ENCODE results near the gene TMEM156. TPM values are rescaled to one million over a fixed set of nuclear protein-coding genes. Genes with fewer than 3 reads are reported as not detected.
A peak's percentile ranks its signal among the peaks of the same experiment; 100 is the strongest.
"Not testable (repeated sequence)": the region's sequence is repeated elsewhere in the genome, so short reads cannot be mapped to it uniquely, and the experiment has no call there.

Gene TMEM156
- total RNA-seq, 1 donor from 2014 or later, result 29.5 TPM

DNA sequence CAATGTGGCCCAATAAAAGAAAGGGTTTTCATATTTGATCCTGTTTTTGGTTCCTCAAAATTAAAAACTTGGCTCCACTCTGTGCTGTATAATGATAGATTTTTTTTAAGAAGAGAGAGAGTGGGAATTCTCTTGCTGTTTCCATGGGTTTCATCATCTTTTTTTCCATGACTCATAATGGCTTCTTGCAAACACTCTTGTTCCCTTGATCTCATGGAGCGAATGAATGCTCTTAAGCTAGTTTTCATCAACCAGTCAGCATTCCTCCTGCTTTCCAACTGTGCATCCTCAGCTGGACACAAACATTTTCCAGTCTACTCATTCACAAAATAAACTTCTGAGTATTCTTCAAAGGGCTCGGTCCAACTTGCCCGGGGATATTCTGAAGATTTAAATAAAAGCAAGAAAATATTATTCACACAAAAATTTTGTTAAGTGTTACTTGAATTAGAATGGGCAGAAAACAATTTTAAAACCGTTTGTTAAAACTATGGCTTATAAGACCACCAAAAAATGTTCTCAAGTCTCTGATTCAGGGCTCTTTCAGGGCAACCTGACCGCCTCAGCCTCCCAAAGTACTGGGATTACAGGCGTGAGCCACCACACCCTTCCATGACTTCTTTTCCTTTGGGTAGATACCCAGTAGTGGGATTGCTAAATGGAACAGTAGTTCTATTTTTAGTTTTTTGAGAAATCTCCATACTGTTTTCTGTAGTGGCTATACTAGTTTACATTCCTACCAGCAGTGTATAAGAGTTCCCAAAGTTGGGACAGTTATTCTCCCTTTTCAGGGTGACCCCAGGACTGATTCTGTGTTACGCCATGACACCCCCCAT, 64.7 kb downstream of the TMEM156 start:
- intact Hi-C loops (cut with micrococcal nuclease), result loop anchor here (5.0 kb wide), 1 partner anchor 35 kb away; no protein-coding TSS in a partner anchor
- peaks cover 7% of the 10 kb centered on the region for H3K4me1 Mint-ChIP-seq
- DNase-seq (no peak), ATAC-seq (ENCODE audit: low read depth) (no peak)
- POLR2A ChIA-PET, result no interaction called here
- no peak overlapping the region for H3K4me3 Mint-ChIP-seq
- TF ChIP-seq, protein P1, sequence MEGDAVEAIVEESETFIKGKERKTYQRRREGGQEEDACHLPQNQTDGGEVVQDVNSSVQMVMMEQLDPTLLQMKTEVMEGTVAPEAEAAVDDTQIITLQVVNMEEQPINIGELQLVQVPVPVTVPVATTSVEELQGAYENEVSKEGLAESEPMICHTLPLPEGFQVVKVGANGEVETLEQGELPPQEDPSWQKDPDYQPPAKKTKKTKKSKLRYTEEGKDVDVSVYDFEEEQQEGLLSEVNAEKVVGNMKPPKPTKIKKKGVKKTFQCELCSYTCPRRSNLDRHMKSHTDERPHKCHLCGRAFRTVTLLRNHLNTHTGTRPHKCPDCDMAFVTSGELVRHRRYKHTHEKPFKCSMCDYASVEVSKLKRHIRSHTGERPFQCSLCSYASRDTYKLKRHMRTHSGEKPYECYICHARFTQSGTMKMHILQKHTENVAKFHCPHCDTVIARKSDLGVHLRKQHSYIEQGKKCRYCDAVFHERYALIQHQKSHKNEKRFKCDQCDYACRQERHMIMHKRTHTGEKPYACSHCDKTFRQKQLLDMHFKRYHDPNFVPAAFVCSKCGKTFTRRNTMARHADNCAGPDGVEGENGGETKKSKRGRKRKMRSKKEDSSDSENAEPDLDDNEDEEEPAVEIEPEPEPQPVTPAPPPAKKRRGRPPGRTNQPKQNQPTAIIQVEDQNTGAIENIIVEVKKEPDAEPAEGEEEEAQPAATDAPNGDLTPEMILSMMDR (IDR thresholded peaks at IDR 0.05), result no peak
- H3K36me3 Mint-ChIP-seq (ENCODE audit: low read depth), result peaks cover 73% of the 10 kb centered on the region
- H3K27me3 Mint-ChIP-seq, result no peaks in the 10 kb centered on the region
- H3K9me3 Mint-ChIP-seq, result no peaks in the 10 kb centered on the region
- H3K27ac Mint-ChIP-seq, result peak overlapping the region; percentile 25
- CTCF ChIA-PET, result no interaction called here

DNA sequence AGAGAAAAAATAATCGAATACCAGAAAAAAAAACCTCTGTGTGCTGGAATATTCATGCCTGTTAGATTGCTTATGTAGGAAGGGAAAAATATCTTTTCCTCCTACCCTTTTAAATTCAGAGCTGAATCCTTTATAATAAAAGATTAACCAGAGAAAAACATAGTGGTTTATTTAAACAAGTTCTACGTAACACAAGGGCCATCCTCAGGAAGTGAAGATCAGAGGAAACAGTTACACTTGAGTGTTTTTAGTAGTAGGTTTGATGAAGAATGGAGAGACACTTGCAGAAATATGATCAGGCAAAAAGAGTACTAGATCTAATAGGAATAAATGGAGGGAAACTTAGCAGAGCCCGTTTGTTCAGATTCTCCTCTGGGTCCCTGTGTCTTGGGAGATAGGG, 66.3 kb downstream of the TMEM156 start:
- ChIA-PET CTCF (no interaction called here), POLR2A (interaction anchor here (0.7 kb wide), 1 partner anchor 178 kb away, joined by 4 read pairs; no protein-coding TSS in a partner anchor)
- no peak overlapping the region for H3K4me3 Mint-ChIP-seq
- TF ChIP-seq, protein P1 (IDR thresholded peaks at IDR 0.05), result no peak
- peak overlapping the region; percentile 15 for H3K27ac Mint-ChIP-seq
- H3K36me3 Mint-ChIP-seq (ENCODE audit: low read depth), result peaks cover 64% of the 10 kb centered on the region
- DNase-seq (no peak), ATAC-seq (ENCODE audit: low read depth) (no peak)
- peaks cover 8% of the 10 kb centered on the region for H3K9me3 Mint-ChIP-seq
- no peaks in the 10 kb centered on the region for H3K27me3 Mint-ChIP-seq
- H3K4me1 Mint-ChIP-seq, result peaks cover 7% of the 10 kb centered on the region
- intact Hi-C loops (cut with micrococcal nuclease), result loop anchor here (5.0 kb wide), 1 partner anchor 34 kb away; no protein-coding TSS in a partner anchor

- Mint-ChIP-seq H3K9me3 (peaks cover 8% of the 10 kb centered on the region), H3K27me3 (no peaks in the 10 kb centered on the region), H3K4me1 (peaks cover 7% of the 10 kb centered on the region), H3K27ac (no peak overlapping the region), H3K36me3 (ENCODE audit: low read depth) (peaks cover 56% of the 10 kb centered on the region), H3K4me3 (no peak overlapping the region)
- DNase-seq (no peak), ATAC-seq (ENCODE audit: low read depth) (no peak)
- ChIA-PET POLR2A (interaction anchor here (0.7 kb wide), 1 partner anchor 20 kb away, joined by 3 read pairs; no protein-coding TSS in a partner anchor), CTCF (no interaction called here)
- intact Hi-C loops (cut with micrococcal nuclease), result loop anchor here (5.0 kb wide), 1 partner anchor 33 kb away; no protein-coding TSS in a partner anchor
- TF ChIP-seq, protein P1 (IDR thresholded peaks at IDR 0.05), result no peak
Measured at GRCh38 chr4:38964942-38965775, 67.0 kb downstream of the TMEM156 start.

DNA sequence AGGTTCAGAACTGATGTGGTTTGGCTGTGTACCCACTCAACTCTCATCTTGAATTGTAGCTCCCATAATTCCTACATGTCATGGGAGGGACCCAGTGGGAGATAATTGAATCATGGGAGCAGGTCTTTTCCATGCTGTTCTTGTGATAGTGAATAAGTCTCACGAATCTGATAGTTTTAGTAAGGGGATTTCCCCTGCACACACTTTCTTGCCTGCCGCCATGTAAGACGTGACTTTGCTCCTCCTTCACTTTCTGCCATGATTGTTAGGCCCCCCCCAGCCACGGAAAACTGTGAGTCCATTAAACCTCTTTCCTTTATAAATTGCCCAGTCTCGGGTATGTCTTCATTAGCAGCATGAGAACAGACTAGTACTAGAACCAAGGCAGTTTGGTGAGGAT, 73.0 kb downstream of the TMEM156 start:
- H3K4me1 Mint-ChIP-seq; H3K27ac Mint-ChIP-seq; DNase-seq; ATAC-seq (ENCODE audit: low read depth); H3K4me3 Mint-ChIP-seq; POLR2A ChIA-PET; H3K27me3 Mint-ChIP-seq; H3K9me3 Mint-ChIP-seq; CTCF ChIA-PET; intact Hi-C loops (cut with micrococcal nuclease); H3K36me3 Mint-ChIP-seq (ENCODE audit: low read depth): not testable (repeated sequence)

DNA sequence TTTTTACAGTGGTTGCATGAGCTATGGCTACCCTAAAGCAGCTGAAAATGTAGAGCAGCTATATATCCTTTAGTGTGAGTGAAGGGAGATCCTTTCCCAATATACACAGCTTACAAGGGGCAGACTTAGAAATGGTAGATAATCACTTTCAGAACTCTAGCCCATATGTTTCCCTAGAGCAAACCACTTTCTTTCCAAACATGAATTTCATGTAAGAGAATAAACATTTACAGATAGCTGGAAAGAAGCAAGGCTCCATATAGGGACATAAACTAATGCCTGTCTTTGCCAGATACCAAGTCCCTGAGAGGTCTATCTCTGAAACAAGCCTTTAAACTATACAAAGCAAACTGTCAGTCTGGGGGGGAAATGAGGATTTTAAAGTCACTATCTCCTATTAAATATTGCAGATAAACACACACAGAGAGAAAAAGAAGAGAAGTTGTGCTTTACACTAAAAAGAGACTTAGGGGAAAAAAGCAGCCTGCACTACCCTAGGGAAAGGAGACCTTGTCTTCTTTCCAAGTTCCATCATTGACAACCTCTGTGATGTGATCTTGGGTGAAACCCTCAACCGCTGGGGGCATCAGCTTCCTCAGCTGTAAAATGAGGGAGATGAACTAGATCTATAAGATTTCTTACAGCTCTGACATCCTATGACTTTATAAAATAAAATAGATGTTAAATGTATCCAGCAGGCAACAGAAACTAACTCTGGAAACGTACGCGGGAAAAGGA, 73.6 kb downstream of the TMEM156 start:
- no peak for DNase-seq
- ATAC-seq (ENCODE audit: low read depth), result no peak
- Mint-ChIP-seq H3K27ac (no peak overlapping the region), H3K9me3 (peaks cover 8% of the 10 kb centered on the region), H3K27me3 (no peaks in the 10 kb centered on the region), H3K36me3 (ENCODE audit: low read depth) (peaks cover 3% of the 10 kb centered on the region), H3K4me3 (no peak overlapping the region), H3K4me1 (peaks cover 8% of the 10 kb centered on the region)
- POLR2A ChIA-PET, result no interaction called here
- CTCF ChIA-PET, result no interaction called here
- intact Hi-C loops (cut with micrococcal nuclease), result no loop called here
- TF ChIP-seq, protein P1 (IDR thresholded peaks at IDR 0.05), result no peak
